Tibial nerve (tissue), 4 donors: ENCODE data around the gene SUMO3. TPM values are rescaled to one million over a fixed set of nuclear protein-coding genes. Genes with fewer than 3 reads are reported as not detected.
A peak's percentile ranks its signal among the peaks of the same experiment; 100 is the strongest.

Source experiments
- DNase-seq, 2 donors: peaks; one replicate each; pipeline ENCODE4 v3.0.0-alpha.2; 2019; ENCODE audit warnings: low spot score in 2 of 2
- H3K27ac ChIP-seq, 4 donors: fragments of 200-600 bp; sonication (generic) in 3 of 4; one replicate each; pipeline ENCODE4 v1.5.1; 2017 to 2019; ENCODE audit warnings: mild to moderate bottlenecking in 1 of 4
- H3K27me3 ChIP-seq, 2 donors: fragments of 200-600 bp; sonication (generic) in 1 of 2; one replicate each; pipeline versions ENCODE4 v1.5.1 to v1.6.0; 2017 to 2019
- H3K36me3 ChIP-seq, 3 donors: fragments of 200-600 bp; sonication (generic); one replicate each; pipeline ENCODE4 v1.5.1; 2018 to 2019
- H3K4me1 ChIP-seq, 4 donors: fragments of 200-600 bp; sonication (generic) in 3 of 4; one replicate each; pipeline ENCODE4 v1.5.1; 2017 to 2019
- H3K4me3 ChIP-seq, 4 donors: fragments of 200-600 bp; sonication (generic) in 3 of 4; one replicate each; pipeline ENCODE4 v1.5.1; 2017 to 2019; ENCODE audit warnings: mild to moderate bottlenecking in 1 of 4, moderate library complexity in 1 of 4
- H3K9me3 ChIP-seq, 4 donors: fragments of 200-600 bp; sonication (generic) in 3 of 4; one replicate each; pipeline ENCODE4 v1.5.1; 2017 to 2019
- EP300 ChIP-seq, 2 donors: sonication (generic); formaldehyde crosslinking; IDR thresholded peaks; one replicate each; pipeline ENCODE4 v1.6.1; 2017; ENCODE audit warnings: antibody characterized with exemption in 2 of 2, mild to moderate bottlenecking in 1 of 2
- POLR2A ChIP-seq, 2 donors: fragments of 450-650 bp; IDR thresholded peaks; one replicate each; pipeline ENCODE4 v1.6.1; 2017; ENCODE audit warnings: antibody characterized with exemption in 2 of 2, mild to moderate bottlenecking in 2 of 2, moderate library complexity in 2 of 2
- WGBS, 2 donors: methylation state at CpG; one replicate each; pipeline ENCODE4 v1.1.5; 2018; 5-methylcytosine and 5-hydroxymethylcytosine counted together
- total RNA-seq, 4 donors: library from RNA; depleted of rRNA; stranded (reverse); fragments of >200 nt; gene quantifications; one replicate each; pipeline ENCODE4 v1.1.0, GENCODE V29; 2016
- TF ChIP-seq, protein P1 (sequence below), 5 experiments: fragments of 200-600 bp in 3 of 5; fragments of 450-650 bp in 2 of 5; sonication (generic) in 3 of 5; IDR thresholded peaks; one replicate each; pipeline ENCODE4 v1.5.1; 2016 to 2019; ENCODE audit warnings: antibody characterized with exemption in 5 of 5, mild to moderate bottlenecking in 3 of 5, moderate library complexity in 2 of 5

The SUMO3 gene
- total RNA-seq, 4 donors from 2014 or later = 59.9 to 70.8 (median 62.1) TPM

DNA sequence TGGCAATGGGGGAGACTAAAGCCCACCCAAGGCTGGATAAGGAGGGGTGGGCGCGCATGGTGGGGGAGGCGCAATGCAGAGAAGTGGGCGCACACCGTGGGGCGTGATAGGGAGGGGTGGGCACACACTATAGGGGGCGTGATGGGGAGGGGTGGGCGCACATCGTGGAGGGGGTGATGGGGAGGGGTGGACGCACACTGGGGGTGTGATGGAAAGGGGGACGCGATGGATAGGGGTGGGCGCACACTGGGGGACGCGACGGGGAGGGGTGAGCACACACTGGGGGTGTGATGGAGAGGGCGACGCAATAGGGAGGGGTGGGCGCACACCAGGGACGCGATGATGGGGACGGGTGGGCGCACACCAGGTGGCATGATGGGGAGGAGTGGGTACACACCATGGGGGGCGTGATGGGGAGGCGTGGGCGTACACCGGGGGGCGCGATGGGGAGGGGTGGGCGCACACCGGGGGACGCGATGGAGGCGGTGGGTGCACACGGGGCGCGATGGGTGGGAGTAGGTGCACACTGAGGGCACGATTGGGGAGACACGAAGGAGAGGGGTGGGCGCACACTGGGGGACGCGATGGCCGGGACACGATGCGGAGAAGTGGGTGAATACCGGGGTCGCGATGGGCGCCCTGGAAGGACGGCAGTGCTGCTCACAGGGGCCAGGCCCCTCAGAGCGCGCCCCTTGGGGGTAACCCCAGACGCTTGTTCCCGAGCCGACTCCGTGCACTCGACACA lies 929 bp downstream of the SUMO3 start:
- peaks cover 0 to 52% (median 15%) of the 10 kb centered on the region in 4 donors for H3K4me1 ChIP-seq
- H3K4me3 ChIP-seq = peak overlapping the region; percentile 64 to 97 (median 82)
- peaks cover 0 to 31% (median 1%) of the 10 kb centered on the region in 4 donors for H3K9me3 ChIP-seq
- no peaks in the 10 kb centered on the region for H3K27me3 ChIP-seq
- WGBS, 2 donors = 58 to 63% methylated on average over 52 to 56 of the region's 57 CpGs
- DNase-seq = no peak
- TF ChIP-seq POLR2A (IDR thresholded peaks at IDR 0.05) (no peak), EP300 (IDR thresholded peaks at IDR 0.05) (no peak)
- TF ChIP-seq, protein P1, sequence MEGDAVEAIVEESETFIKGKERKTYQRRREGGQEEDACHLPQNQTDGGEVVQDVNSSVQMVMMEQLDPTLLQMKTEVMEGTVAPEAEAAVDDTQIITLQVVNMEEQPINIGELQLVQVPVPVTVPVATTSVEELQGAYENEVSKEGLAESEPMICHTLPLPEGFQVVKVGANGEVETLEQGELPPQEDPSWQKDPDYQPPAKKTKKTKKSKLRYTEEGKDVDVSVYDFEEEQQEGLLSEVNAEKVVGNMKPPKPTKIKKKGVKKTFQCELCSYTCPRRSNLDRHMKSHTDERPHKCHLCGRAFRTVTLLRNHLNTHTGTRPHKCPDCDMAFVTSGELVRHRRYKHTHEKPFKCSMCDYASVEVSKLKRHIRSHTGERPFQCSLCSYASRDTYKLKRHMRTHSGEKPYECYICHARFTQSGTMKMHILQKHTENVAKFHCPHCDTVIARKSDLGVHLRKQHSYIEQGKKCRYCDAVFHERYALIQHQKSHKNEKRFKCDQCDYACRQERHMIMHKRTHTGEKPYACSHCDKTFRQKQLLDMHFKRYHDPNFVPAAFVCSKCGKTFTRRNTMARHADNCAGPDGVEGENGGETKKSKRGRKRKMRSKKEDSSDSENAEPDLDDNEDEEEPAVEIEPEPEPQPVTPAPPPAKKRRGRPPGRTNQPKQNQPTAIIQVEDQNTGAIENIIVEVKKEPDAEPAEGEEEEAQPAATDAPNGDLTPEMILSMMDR (IDR thresholded peaks at IDR 0.05) = no peak
- H3K27ac ChIP-seq = peak overlapping the region; percentile 44 to 99 (median 87)
- peaks cover 0 to 21% (median 0%) of the 10 kb centered on the region in 3 donors for H3K36me3 ChIP-seq

DNA sequence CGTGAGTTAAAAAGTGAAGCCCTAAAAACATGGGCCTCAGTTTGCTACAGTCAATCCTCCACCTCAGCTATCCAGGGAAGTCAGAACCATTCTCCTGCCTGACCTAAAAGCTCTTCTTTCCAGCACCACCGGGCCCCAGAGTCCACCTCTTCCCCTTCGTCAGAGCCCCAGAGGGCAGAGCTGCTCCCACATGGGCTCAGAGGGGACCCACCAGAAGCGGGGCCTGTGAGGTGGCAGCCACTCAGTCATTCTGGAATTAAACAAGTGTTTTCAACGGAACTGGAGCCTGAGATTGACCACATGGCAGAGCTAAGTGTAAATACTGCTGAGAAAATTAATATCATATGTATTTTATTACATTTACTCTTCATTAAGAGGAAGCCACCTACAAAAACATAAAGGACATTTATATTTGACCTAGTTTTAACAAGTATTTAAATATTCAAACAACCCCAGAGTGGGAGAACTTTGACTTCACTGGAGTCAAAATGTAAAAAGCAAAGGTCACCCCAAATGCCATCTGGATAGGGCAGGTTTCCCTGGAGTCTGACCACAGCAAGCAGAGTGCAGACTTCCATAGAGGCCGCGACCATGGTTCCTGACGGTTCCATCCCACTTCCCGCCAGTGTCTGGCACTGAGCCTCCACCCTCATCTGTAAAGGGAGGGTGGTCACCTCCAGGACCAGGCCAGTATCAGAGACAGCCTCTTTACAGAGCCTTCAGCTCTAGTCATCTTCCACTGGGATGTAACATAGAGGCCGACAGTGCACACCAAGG lies 1.8 kb downstream of the SUMO3 start:
- peak overlapping the region in 2 of 4 donors; percentile 46 to 99 for H3K27ac ChIP-seq
- no peak for DNase-seq
- no peak for TF ChIP-seq EP300 (IDR thresholded peaks at IDR 0.05)
- TF ChIP-seq POLR2A (IDR thresholded peaks at IDR 0.05) = no peak
- TF ChIP-seq, protein P1 (IDR thresholded peaks at IDR 0.05) = no peak
- WGBS, 2 donors = 50 to 61% methylated on average over 10 of the region's 10 CpGs
- peak overlapping the region in 1 of 4 donors; percentile 97 for H3K4me3 ChIP-seq
- H3K36me3 ChIP-seq = peaks cover 0 to 28% (median 0%) of the 10 kb centered on the region in 3 donors
- peaks cover 0 to 22% (median 0%) of the 10 kb centered on the region in 4 donors for H3K9me3 ChIP-seq
- peaks cover 0 to 52% (median 15%) of the 10 kb centered on the region in 4 donors for H3K4me1 ChIP-seq
- no peaks in the 10 kb centered on the region for H3K27me3 ChIP-seq

DNA sequence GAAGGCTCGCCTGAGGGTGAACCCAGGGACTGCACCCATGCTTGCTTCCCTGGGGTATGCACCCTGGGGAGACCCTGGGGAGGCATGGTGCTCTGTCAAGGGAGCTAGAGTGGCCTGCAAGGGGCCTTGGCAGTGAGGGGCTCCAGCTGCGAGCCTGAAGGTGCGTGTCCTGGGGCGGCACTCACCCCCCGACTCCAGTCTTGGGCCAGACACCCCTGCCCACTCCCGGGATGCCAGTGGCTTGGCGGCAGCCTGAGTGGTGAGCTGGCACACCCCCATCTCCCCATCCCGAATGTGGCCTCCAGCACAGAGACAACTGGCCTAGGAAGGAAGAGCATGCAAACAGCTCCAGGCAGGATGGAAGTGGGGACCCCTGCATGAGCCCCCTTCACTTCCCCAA lies 2.6 kb downstream of the SUMO3 start:
- TF ChIP-seq, protein P1 (IDR thresholded peaks at IDR 0.05) = no peak
- no peak for TF ChIP-seq EP300 (IDR thresholded peaks at IDR 0.05)
- TF ChIP-seq POLR2A (IDR thresholded peaks at IDR 0.05) = no peak
- Histone ChIP-seq H3K4me1 (peaks cover 0 to 52% (median 15%) of the 10 kb centered on the region in 4 donors), H3K36me3 (peaks cover 0 to 36% (median 0%) of the 10 kb centered on the region in 3 donors), H3K4me3 (no peak overlapping the region), H3K9me3 (peaks cover 0 to 14% (median 0%) of the 10 kb centered on the region in 4 donors), H3K27me3 (no peaks in the 10 kb centered on the region), H3K27ac (peak overlapping the region in 2 of 4 donors; percentile 41 to 99)
- no peak for DNase-seq
- WGBS, 2 donors = 89 to 100% methylated on average over 3 to 4 of the region's 8 CpGs

DNA sequence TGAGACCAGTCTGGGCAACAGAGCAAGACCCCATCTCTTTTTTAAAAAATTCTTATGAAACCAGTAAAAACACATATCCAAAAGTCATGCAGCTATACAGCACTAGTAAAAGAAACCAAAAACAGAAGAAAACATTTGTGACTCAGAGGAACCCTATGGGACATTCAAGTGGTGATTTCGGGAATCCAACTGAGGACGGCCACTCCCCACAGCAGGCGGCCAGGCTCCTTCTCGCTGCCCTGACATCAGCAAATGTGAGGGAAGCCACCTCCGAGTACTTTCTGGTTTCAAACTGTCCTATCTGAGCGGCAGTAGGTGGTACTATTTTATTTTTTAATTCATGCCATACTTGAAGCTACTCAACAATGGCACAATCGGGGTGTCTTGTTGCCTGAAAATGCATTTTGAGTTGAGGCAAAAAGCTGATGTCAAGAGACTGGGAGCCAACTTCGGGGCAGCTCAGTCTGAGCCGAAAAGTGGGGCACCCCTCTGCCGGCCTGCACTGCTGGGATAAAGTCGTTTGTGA lies 3.3 kb downstream of the SUMO3 start:
- Histone ChIP-seq H3K27me3 (no peaks in the 10 kb centered on the region), H3K9me3 (peaks cover 0 to 7% (median 0%) of the 10 kb centered on the region in 4 donors), H3K4me1 (peaks cover 0 to 52% (median 15%) of the 10 kb centered on the region in 4 donors), H3K27ac (peak overlapping the region in 2 of 4 donors; percentile 41 to 99), H3K36me3 (peaks cover 0 to 42% (median 0%) of the 10 kb centered on the region in 3 donors), H3K4me3 (no peak overlapping the region)
- DNase-seq = no peak
- 74 to 83% methylated on average over 11 of the region's 11 CpGs for WGBS, 2 donors
- TF ChIP-seq, protein P1 (IDR thresholded peaks at IDR 0.05) = no peak
- TF ChIP-seq EP300 (IDR thresholded peaks at IDR 0.05) = no peak
- TF ChIP-seq POLR2A (IDR thresholded peaks at IDR 0.05) = no peak
